GM23248 (cell line): Measurements from ENCODE around the gene GSK3A. TPM values are rescaled to one million over a fixed set of nuclear protein-coding genes. Genes with fewer than 3 reads are reported as not detected.

ENCODE experiments used
- DNase-seq: peaks from one replicate; pipeline ENCODE4 v3.0.0-alpha.2; 2015
- H2AFZ ChIP-seq: fragments of 200-600 bp; sonication (generic); 2 replicates; pipeline ENCODE4 v1.6.1; 2016; ENCODE audit warnings: antibody characterized with exemption
- H3F3A ChIP-seq: fragments of 200-600 bp; sonication (generic); 2 replicates; pipeline ENCODE4 v1.6.1; 2016; ENCODE audit warnings: mild to moderate bottlenecking, antibody characterized with exemption, mixed run types; ENCODE audit not compliant: insufficient read depth
- H3K27ac ChIP-seq: fragments of 200-600 bp; sonication (generic); 2 replicates; pipeline ENCODE4 v1.5.1; 2016; ENCODE audit warnings: mild to moderate bottlenecking
- H3K27me3 ChIP-seq: fragments of 200-600 bp; sonication (generic); replicated peaks from 2 replicates; pipeline ENCODE4 v1.6.1; 2016; ENCODE audit warnings: mild to moderate bottlenecking; ENCODE audit not compliant: insufficient read depth
- H3K36me3 ChIP-seq: fragments of 200-600 bp; sonication (generic); 2 replicates; pipeline ENCODE4 v1.6.1; 2016; ENCODE audit warnings: low read depth, mild to moderate bottlenecking
- H3K4me1 ChIP-seq: fragments of 200-600 bp; sonication (generic); 2 replicates; pipeline ENCODE4 v1.6.1; 2016; ENCODE audit warnings: mild to moderate bottlenecking; ENCODE audit not compliant: insufficient read depth
- H3K4me2 ChIP-seq: fragments of 200-600 bp; sonication (generic); one replicate; pipeline ENCODE4 v1.6.1; 2016; ENCODE audit warnings: mild to moderate bottlenecking; ENCODE audit not compliant: unreplicated experiment
- H3K4me3 ChIP-seq: fragments of 200-600 bp; sonication (generic); 2 replicates; pipeline ENCODE4 v1.5.1; 2016; ENCODE audit warnings: mild to moderate bottlenecking
- H3K79me2 ChIP-seq: fragments of 200-600 bp; sonication (generic); 2 replicates; pipeline ENCODE4 v1.6.1; 2016; ENCODE audit warnings: mild to moderate bottlenecking; ENCODE audit not compliant: insufficient read depth
- H3K9ac ChIP-seq: fragments of 200-600 bp; sonication (generic); 2 replicates; pipeline ENCODE4 v1.6.1; 2016; ENCODE audit warnings: mild to moderate bottlenecking
- H3K9me2 ChIP-seq: fragments of 200-600 bp; sonication (generic); 2 replicates; pipeline ENCODE4 v1.6.1; 2016; ENCODE audit warnings: mixed run types, mild to moderate bottlenecking, moderate library complexity; ENCODE audit not compliant: insufficient read depth
- H3K9me3 ChIP-seq: fragments of 200-600 bp; sonication (generic); one replicate; pipeline ENCODE4 v1.6.1; 2017; ENCODE audit warnings: low read depth
- H4K20me1 ChIP-seq: fragments of 200-600 bp; sonication (generic); 2 replicates; pipeline ENCODE4 v1.6.0; 2016; ENCODE audit not compliant: insufficient read depth
- EZH2 ChIP-seq: fragments of 200-600 bp; sonication (generic); IDR thresholded peaks from 2 replicates; pipeline ENCODE4 v1.6.1; 2018; ENCODE audit warnings: antibody characterized with exemption, mild to moderate bottlenecking; ENCODE audit not compliant: insufficient read depth, poor library complexity, severe bottlenecking
- EZH2phosphoT487 ChIP-seq: fragments of 200-600 bp; sonication (generic); IDR thresholded peaks from 2 replicates; pipeline ENCODE4 v1.6.1; 2018; ENCODE audit warnings: antibody characterized with exemption, moderate library complexity, mild to moderate bottlenecking, low read depth; ENCODE audit not compliant: insufficient read depth
- WGBS, 2 experiments: methylation state at CpG; one replicate each; pipeline ENCODE4 v1.1.6; 2015 to 2017; ENCODE audit warnings: low lambda C conversion rate in 2 of 2, low coverage in 1 of 2; ENCODE audit errors: missing lambda C conversion rate in 2 of 2; 5-methylcytosine and 5-hydroxymethylcytosine counted together
- in situ Hi-C: fragments of 300-500 bp; cut with MboI; formaldehyde crosslinking; loops from 2 replicates; pipeline ENCODE4 v1.15.0; 2020
- polyA plus RNA-seq: library from polyadenylated mRNA; unstranded; fragments of >200 nt; fragmentation: Nextera tagmentation; extraction: Ambion mirVana; gene quantifications from 2 replicates; pipeline ENCODE4 v1.2.1, GENCODE V29; 2016
- total RNA-seq: library from RNA; depleted of rRNA; stranded (reverse); fragments of >200 nt; shearing (Covaris generic); gene quantifications from 2 replicates; pipeline ENCODE4 v1.2.3, GENCODE V29; 2014

Gene GSK3A
- total and polyA plus RNA-seq, 2 experiments from 2014 or later = 13.0 to 33.4 TPM

GRCh38 chr19:42271045-42271419 lies 28.6 kb upstream of the GSK3A start:
- WGBS, 2 experiments = 33 to 40% methylated on average over 3 of the region's 3 CpGs
- no peak overlapping the region for H2AFZ ChIP-seq
- peak overlapping the region; percentile 95 for H3K4me2 ChIP-seq
- H3K27ac ChIP-seq = peak overlapping the region; percentile 99
- in situ Hi-C loops = no loop called here
- peak overlapping the region; percentile 96 for H3K9ac ChIP-seq
- H3K79me2 ChIP-seq = peaks cover 60% of the 10 kb centered on the region
- H3K27me3 ChIP-seq = no peaks in the 10 kb centered on the region
- H3F3A ChIP-seq = peaks cover 17% of the 10 kb centered on the region
- no peaks in the 10 kb centered on the region for H3K9me2 ChIP-seq
- H3K36me3 ChIP-seq = no peaks in the 10 kb centered on the region
- peaks cover 9% of the 10 kb centered on the region for H3K4me1 ChIP-seq
- TF ChIP-seq EZH2 = no peak
- TF ChIP-seq EZH2phosphoT487 = no peak
- no peaks in the 10 kb centered on the region for H4K20me1 ChIP-seq
- H3K4me3 ChIP-seq = peak overlapping the region; percentile 83
- no peak for DNase-seq
- H3K9me3 ChIP-seq = no peaks in the 10 kb centered on the region

- in situ Hi-C loops = no loop called here
- Histone ChIP-seq H4K20me1 (no peaks in the 10 kb centered on the region), H3K4me2 (peak overlapping the region; percentile 95), H3K9me3 (no peaks in the 10 kb centered on the region), H3K9ac (peak overlapping the region; percentile 96), H3K4me1 (peaks cover 6% of the 10 kb centered on the region), H2AFZ (0 out of 2 replicates have a peak overlapping the region, but pooled peaks have one; percentile 29), H3K36me3 (no peaks in the 10 kb centered on the region), H3K79me2 (peaks cover 55% of the 10 kb centered on the region), H3K9me2 (no peaks in the 10 kb centered on the region), H3K27ac (peak overlapping the region; percentile 99), H3K4me3 (peak overlapping the region; percentile 83), H3F3A (peaks cover 17% of the 10 kb centered on the region), H3K27me3 (no peaks in the 10 kb centered on the region)
- TF ChIP-seq EZH2 = no peak
- 1% methylated on average over 16 to 18 of the region's 18 CpGs for WGBS, 2 experiments
- peak; percentile 94 for DNase-seq
Observed at GRCh38 chr19:42270346-42271044, 28.1 kb upstream of the GSK3A start.

- DNase-seq = peak; percentile 52
- in situ Hi-C loops = no loop called here
- Histone ChIP-seq H3K9me3 (no peaks in the 10 kb centered on the region), H3K4me2 (peak overlapping the region; percentile 95), H3K4me3 (peak overlapping the region; percentile 83), H3K36me3 (no peaks in the 10 kb centered on the region), H2AFZ (no peak overlapping the region), H4K20me1 (no peaks in the 10 kb centered on the region), H3K9ac (peak overlapping the region; percentile 96), H3K27me3 (no peaks in the 10 kb centered on the region), H3K4me1 (peaks cover 6% of the 10 kb centered on the region), H3K9me2 (no peaks in the 10 kb centered on the region), H3F3A (peaks cover 17% of the 10 kb centered on the region), H3K27ac (peak overlapping the region; percentile 99), H3K79me2 (peaks cover 47% of the 10 kb centered on the region)
- WGBS, 2 experiments = 0 to 2% methylated on average over 7 to 10 of the region's 10 CpGs
- TF ChIP-seq EZH2 (no peak), EZH2phosphoT487 (no peak)
Observed at GRCh38 chr19:42269478-42270345, 27.3 kb upstream of the GSK3A start.

DNA sequence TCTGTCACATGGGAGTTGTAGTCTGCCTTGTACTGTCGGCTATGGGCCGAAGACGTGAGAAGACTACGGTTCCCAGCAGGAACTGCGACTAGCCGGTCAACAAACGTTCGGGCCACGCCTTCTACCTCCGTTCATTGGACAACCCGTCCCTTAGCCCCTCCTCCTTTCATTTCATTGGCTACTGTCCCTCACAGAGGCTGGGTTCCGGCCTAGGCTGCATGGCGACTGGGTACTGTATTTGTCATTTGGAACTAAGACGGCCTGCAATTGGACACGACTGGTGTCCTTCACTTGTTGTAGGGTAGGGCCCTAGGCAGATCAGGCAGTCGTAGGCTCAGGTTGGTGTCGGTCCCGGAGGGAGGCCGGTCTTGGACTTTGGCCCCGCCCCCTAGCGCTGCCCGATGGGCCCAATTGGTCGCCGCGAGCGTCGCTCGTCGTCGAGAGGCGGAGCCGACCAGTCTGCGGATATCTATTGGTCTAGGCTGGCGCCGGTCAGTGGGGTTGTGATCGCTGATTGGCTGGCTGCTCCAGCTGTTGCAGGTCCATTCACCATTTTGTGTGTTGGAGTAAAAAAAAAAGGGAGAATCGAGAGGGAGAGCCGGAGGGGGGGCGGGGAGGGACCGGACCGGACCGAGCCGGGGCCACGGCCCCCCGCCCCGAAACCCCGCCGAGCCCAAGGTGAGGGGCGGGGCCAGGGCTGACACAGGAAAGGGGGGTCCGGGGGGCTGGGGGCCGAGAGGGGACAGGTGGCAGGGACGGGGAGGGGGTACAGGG lies 26.5 kb upstream of the GSK3A start, which contains the start of gene CIC:
Gene CIC, plus strand, starts transcription at position 549 of the 774 bp plus-strand sequence. CDS start 2,532 bp downstream, outside the sequence.
- H3F3A ChIP-seq = peaks cover 17% of the 10 kb centered on the region
- no peaks in the 10 kb centered on the region for H3K9me2 ChIP-seq
- peak within 1 kb of the TSS; percentile 95 for H3K4me2 ChIP-seq
- peak within 1 kb of the TSS; percentile 96 for H3K9ac ChIP-seq
- no peaks in the 10 kb centered on the region for H4K20me1 ChIP-seq
- WGBS, 2 experiments = 1 to 2% methylated on average over 36 to 52 of the region's 52 CpGs
- TF ChIP-seq EZH2 (no peak), EZH2phosphoT487 (no peak)
- H2AFZ ChIP-seq = peak within 1 kb of the TSS; percentile 95
- H3K27ac ChIP-seq = peak within 1 kb of the TSS; percentile 99
- DNase-seq = peak; percentile 100
- H3K36me3 ChIP-seq = no peaks in the 10 kb centered on the region
- H3K4me1 ChIP-seq = peaks cover 6% of the 10 kb centered on the region
- H3K27me3 ChIP-seq = no peaks in the 10 kb centered on the region
- peaks cover 39% of the 10 kb centered on the region for H3K79me2 ChIP-seq
- in situ Hi-C loops = no loop called here
- no peaks in the 10 kb centered on the region for H3K9me3 ChIP-seq
- H3K4me3 ChIP-seq = peak within 1 kb of the TSS; percentile 90
